Ishikawa (cell line): ENCODE measurements around the gene CHURC1.

ENCODE experiments used
- CREB1 ChIP-seq: IDR thresholded peaks from 2 replicates; pipeline ENCODE4 v1.6.1; 2012; ENCODE audit warnings: low read depth
- EP300 ChIP-seq: IDR thresholded peaks from 2 replicates; pipeline ENCODE4 v1.6.1; 2012; ENCODE audit warnings: borderline replicate concordance
- MAX ChIP-seq: IDR thresholded peaks from 2 replicates; pipeline ENCODE4 v1.6.1; 2012
- TAF1 ChIP-seq: IDR thresholded peaks from 2 replicates; pipeline ENCODE4 v1.6.1; 2012; ENCODE audit warnings: low read depth, mild to moderate bottlenecking

- TF ChIP-seq CREB1, result no peak
- no peak for TF ChIP-seq MAX
- no peak for TF ChIP-seq EP300
- TF ChIP-seq TAF1, result no peak
Observed at GRCh38 chr14:64954491-64955240, 40.4 kb downstream of the CHURC1 start.
